ENCODE results near the gene PLA1A. TPM values are rescaled to one million over a fixed set of nuclear protein-coding genes. Genes with fewer than 3 reads are reported as not detected.

PLA1A gene
- polyA plus RNA-seq, 3 donors, result 0.36 TPM; not detected in 2

GRCh38 chr3:119611664-119612063 lies 14.0 kb downstream of the PLA1A start:
- intact Hi-C loops (cut with micrococcal nuclease), result no loop called here
- Histone ChIP-seq H2AFZ (ENCODE audit: insufficient read depth, low read depth, low read length, poor library complexity, severe bottlenecking) (no peak overlapping the region), H3K9ac (ENCODE audit: insufficient read depth, low read length, poor library complexity, severe bottlenecking) (no peak overlapping the region), H3K4me2 (replicated peaks; ENCODE audit: extremely low read depth, low read length, poor library complexity, severe bottlenecking) (no peak overlapping the region), H3K79me2 (ENCODE audit: insufficient read depth, low read length) (no peaks in the 10 kb centered on the region), H3K36me3 (replicated peaks in 1 of 2; ENCODE audit: control insufficient read depth in 1 of 2, insufficient read depth in 2 of 2, low read length in 2 of 2) (no peaks in the 10 kb centered on the region), H3K9me3 (replicated peaks in 1 of 2; ENCODE audit: control insufficient read depth in 1 of 2, insufficient read depth in 1 of 2, low read length in 2 of 2) (no peaks in the 10 kb centered on the region), H3K27me3 (ENCODE audit: control insufficient read depth in 2 of 2, insufficient read depth in 2 of 2, low read length in 2 of 2) (no peaks in the 10 kb centered on the region), H3K4me1 (ENCODE audit: control insufficient read depth in 1 of 2, insufficient read depth in 2 of 2, low read length in 2 of 2) (no peaks in the 10 kb centered on the region), H3K27ac (ENCODE audit: low read depth in 1 of 2, low read length in 2 of 2) (no peak overlapping the region), H3K4me3 (replicated peaks in 1 of 3; ENCODE audit: low read depth in 2 of 3, low read length in 3 of 3) (no peak overlapping the region), H4K20me1 (ENCODE audit: insufficient read depth, low read length) (no peaks in the 10 kb centered on the region)
- Mint-ChIP-seq H3K9me3 (peaks cover 0 to 8% (median 0%) of the 10 kb centered on the region in 7 donors), H3K27ac (peak overlapping the region in 1 of 7 donors; percentile 38), H3K27me3 (ENCODE audit: low read depth in 3 of 3) (peaks cover 2 to 10% (median 4%) of the 10 kb centered on the region in 3 donors), H3K4me1 (no peaks in the 10 kb centered on the region), H3K4me3 (no peak overlapping the region), H3K36me3 (no peaks in the 10 kb centered on the region)
- no peak for DNase-seq
- no peak for TF ChIP-seq CTCF (IDR thresholded peaks at IDR 0.05)
- WGBS (ENCODE audit: insufficient coverage), result 100% methylated on average over 1 of the region's 1 CpG

- H3K79me2 ChIP-seq (ENCODE audit: insufficient read depth, low read length), result no peaks in the 10 kb centered on the region
- H3K36me3 ChIP-seq (replicated peaks in 1 of 2; ENCODE audit: control insufficient read depth in 1 of 2, insufficient read depth in 2 of 2, low read length in 2 of 2), result no peaks in the 10 kb centered on the region
- TF ChIP-seq CTCF (IDR thresholded peaks at IDR 0.05), result no peak
- DNase-seq, result no peak
- no peaks in the 10 kb centered on the region for H3K4me1 ChIP-seq (ENCODE audit: control insufficient read depth in 1 of 2, insufficient read depth in 2 of 2, low read length in 2 of 2)
- H3K4me3 Mint-ChIP-seq, result no peak overlapping the region
- H3K4me1 Mint-ChIP-seq, result no peaks in the 10 kb centered on the region
- no peaks in the 10 kb centered on the region for H3K27me3 ChIP-seq (ENCODE audit: control insufficient read depth in 2 of 2, insufficient read depth in 2 of 2, low read length in 2 of 2)
- intact Hi-C loops (cut with micrococcal nuclease), result no loop called here
- no CpG with 5 or more reads among the region's 1 CpG for WGBS (ENCODE audit: insufficient coverage)
- H3K4me2 ChIP-seq (replicated peaks; ENCODE audit: extremely low read depth, low read length, poor library complexity, severe bottlenecking), result no peak overlapping the region
- H3K27ac ChIP-seq (ENCODE audit: low read depth in 1 of 2, low read length in 2 of 2), result no peak overlapping the region
- H3K36me3 Mint-ChIP-seq, result no peaks in the 10 kb centered on the region
- no peak overlapping the region for H2AFZ ChIP-seq (ENCODE audit: insufficient read depth, low read depth, low read length, poor library complexity, severe bottlenecking)
- no peaks in the 10 kb centered on the region for H3K9me3 ChIP-seq (replicated peaks in 1 of 2; ENCODE audit: control insufficient read depth in 1 of 2, insufficient read depth in 1 of 2, low read length in 2 of 2)
- peaks cover 0 to 9% (median 0%) of the 10 kb centered on the region in 3 donors for H3K27me3 Mint-ChIP-seq (ENCODE audit: low read depth in 3 of 3)
- no peak overlapping the region for H3K27ac Mint-ChIP-seq
- no peaks in the 10 kb centered on the region for H4K20me1 ChIP-seq (ENCODE audit: insufficient read depth, low read length)
- peaks cover 0 to 8% (median 1%) of the 10 kb centered on the region in 7 donors for H3K9me3 Mint-ChIP-seq
- no peak overlapping the region for H3K4me3 ChIP-seq (replicated peaks in 1 of 3; ENCODE audit: low read depth in 2 of 3, low read length in 3 of 3)
- no peak overlapping the region for H3K9ac ChIP-seq (ENCODE audit: insufficient read depth, low read length, poor library complexity, severe bottlenecking)
Observed at GRCh38 chr3:119613201-119613600, 15.5 kb downstream of the PLA1A start.
